Fibroblast of lung (primary cell): Measurements from ENCODE around the gene CCDC192. TPM values are rescaled to one million over a fixed set of nuclear protein-coding genes. Genes with fewer than 3 reads are reported as not detected.

ENCODE experiments used
- DNase-seq, 2 donors: peaks; one replicate each; pipeline versions ENCODE4 v3.0.0 to v3.0.0-alpha.2; 2010; ENCODE audit warnings: low read depth in 2 of 2
- H2AFZ ChIP-seq: 2 replicates; pipeline ENCODE4 v1.5.1; 2012; ENCODE audit warnings: low read length, control low read depth, inconsistent platforms
- H3K27ac ChIP-seq: 2 replicates; pipeline ENCODE4 v1.5.1; 2011; ENCODE audit warnings: low read length, control low read depth; ENCODE audit not compliant: insufficient read depth
- H3K27me3 ChIP-seq: 2 replicates; pipeline ENCODE4 v1.5.1; 2011; ENCODE audit warnings: mild to moderate bottlenecking, low read length; ENCODE audit not compliant: control insufficient read depth, insufficient read depth
- H3K36me3 ChIP-seq: 2 replicates; pipeline ENCODE4 v1.5.1; 2011; ENCODE audit warnings: low read length; ENCODE audit not compliant: control insufficient read depth, insufficient read depth
- H3K4me1 ChIP-seq: 2 replicates; pipeline ENCODE4 v1.5.1; 2011; ENCODE audit warnings: low read length; ENCODE audit not compliant: control insufficient read depth, insufficient read depth; ENCODE audit errors: extremely low read depth
- H3K4me2 ChIP-seq: 2 replicates; pipeline ENCODE4 v1.5.1; 2011; ENCODE audit warnings: low read length, control low read depth; ENCODE audit not compliant: insufficient read depth; ENCODE audit errors: extremely low read depth
- H3K4me3 ChIP-seq, 4 experiments: fragments of 200-600 bp in 1 of 4; sonication (generic) in 1 of 4; replicated peaks in 1 of 4; 2 replicates each; pipeline ENCODE4 v1.5.1; 2011 to 2016; ENCODE audit warnings: low read length in 4 of 4, low read depth in 3 of 4, mild to moderate bottlenecking in 3 of 4, control low read depth in 2 of 4, inconsistent platforms in 1 of 4, mixed read lengths in 1 of 4; ENCODE audit not compliant: insufficient read depth in 1 of 4; ENCODE audit errors: control extremely low read depth in 1 of 4
- H3K79me2 ChIP-seq: 2 replicates; pipeline ENCODE4 v1.5.1; 2012; ENCODE audit warnings: mild to moderate bottlenecking, low read length, inconsistent platforms; ENCODE audit not compliant: control insufficient read depth, insufficient read depth
- H3K9ac ChIP-seq: 2 replicates; pipeline ENCODE4 v1.5.1; 2011; ENCODE audit warnings: mild to moderate bottlenecking, low read length, control low read depth; ENCODE audit not compliant: insufficient read depth
- H3K9me3 ChIP-seq: 2 replicates; pipeline ENCODE4 v1.5.1; 2012; ENCODE audit warnings: low read depth, low read length; ENCODE audit not compliant: control insufficient read depth, insufficient read depth
- H4K20me1 ChIP-seq: 2 replicates; pipeline ENCODE4 v1.5.1; 2011; ENCODE audit warnings: low read length; ENCODE audit not compliant: control insufficient read depth, insufficient read depth; ENCODE audit errors: extremely low read depth
- CTCF ChIP-seq, 2 donors: IDR thresholded peaks in 1 of 2; conservative IDR thresholded peaks in 1 of 2; 1 replicate in 1 of 2; 2 replicates in 1 of 2; pipeline ENCODE4 v1.5.1; 2011 to 2012; ENCODE audit warnings: low read length in 2 of 2, control low read depth in 1 of 2, inconsistent platforms in 1 of 2, low read depth in 1 of 2, mild to moderate bottlenecking in 1 of 2
- EZH2 ChIP-seq: IDR thresholded peaks from 2 replicates; pipeline ENCODE4 v1.5.1; 2012; ENCODE audit warnings: low read length, control low read depth, mild to moderate bottlenecking; ENCODE audit errors: missing control alignments
- polyA plus RNA-seq, 2 donors: library from polyadenylated mRNA; depleted of rRNA in 1 of 2; stranded (reverse) in 1 of 2; unstranded in 1 of 2; fragments of >200 nt; gene quantifications; 2 replicates each; pipeline ENCODE4 v1.2.1, GENCODE V29; 2011 to 2012; ENCODE audit warnings: missing spikeins in 1 of 2
- total RNA-seq: library from RNA; depleted of rRNA; stranded (reverse); fragments of >200 nt; gene quantifications from 2 replicates; pipeline ENCODE4 v1.2.1, GENCODE V29; 2014

The CCDC192 gene
- total and polyA plus RNA-seq, 2 donors (not counting 1 experiment from before 2014, with no cell fraction given) = not detected

- no peak overlapping the region for H3K9ac ChIP-seq
- H3K4me2 ChIP-seq = no peak overlapping the region
- TF ChIP-seq EZH2 (no peak), CTCF (conservative IDR thresholded peaks at IDR 0.05 in 1 of 2, IDR thresholded peaks at IDR 0.05 in 1 of 2; ENCODE audit: low read depth in 1 of 2, low read length in 2 of 2) (no peak)
- peaks cover 2% of the 10 kb centered on the region for H3K27me3 ChIP-seq
- no peak for DNase-seq
- no peaks in the 10 kb centered on the region for H4K20me1 ChIP-seq
- no peak overlapping the region for H2AFZ ChIP-seq
- no peaks in the 10 kb centered on the region for H3K36me3 ChIP-seq
- no peaks in the 10 kb centered on the region for H3K9me3 ChIP-seq
- no peak overlapping the region for H3K27ac ChIP-seq
- no peak overlapping the region for H3K4me3 ChIP-seq
- no peaks in the 10 kb centered on the region for H3K79me2 ChIP-seq
- H3K4me1 ChIP-seq = no peaks in the 10 kb centered on the region
Measured at GRCh38 chr5:127739807-127740384, 36.7 kb downstream of the CCDC192 start.

- TF ChIP-seq CTCF (conservative IDR thresholded peaks at IDR 0.05 in 1 of 2, IDR thresholded peaks at IDR 0.05 in 1 of 2; ENCODE audit: low read depth in 1 of 2, low read length in 2 of 2) = no peak
- TF ChIP-seq EZH2 = no peak
- no peaks in the 10 kb centered on the region for H3K36me3 ChIP-seq
Measured at GRCh38 chr5:127741412-127741811, 38.2 kb downstream of the CCDC192 start.

GRCh38 chr5:127744241-127744640 is 41.0 kb downstream of the CCDC192 start:
- Histone ChIP-seq H3K36me3 (no peaks in the 10 kb centered on the region), H3K4me3 (no peak overlapping the region), H4K20me1 (no peaks in the 10 kb centered on the region), H3K4me2 (no peak overlapping the region), H3K79me2 (no peaks in the 10 kb centered on the region), H3K9ac (no peak overlapping the region), H3K4me1 (no peaks in the 10 kb centered on the region), H3K9me3 (no peaks in the 10 kb centered on the region), H3K27ac (no peak overlapping the region), H2AFZ (no peak overlapping the region), H3K27me3 (peaks cover 4% of the 10 kb centered on the region)
- no peak for DNase-seq
- no peak for TF ChIP-seq EZH2
- TF ChIP-seq CTCF (conservative IDR thresholded peaks at IDR 0.05 in 1 of 2, IDR thresholded peaks at IDR 0.05 in 1 of 2; ENCODE audit: low read depth in 1 of 2, low read length in 2 of 2) = no peak

More at GRCh38 chr5:127741412-127741811, 38.2 kb downstream of the CCDC192 start:
- Histone ChIP-seq H4K20me1 (no peaks in the 10 kb centered on the region), H3K27me3 (peaks cover 4% of the 10 kb centered on the region), H3K27ac (no peak overlapping the region), H3K4me3 (no peak overlapping the region), H3K9ac (no peak overlapping the region), H3K79me2 (no peaks in the 10 kb centered on the region), H3K4me2 (no peak overlapping the region), H3K9me3 (no peaks in the 10 kb centered on the region), H2AFZ (no peak overlapping the region), H3K4me1 (no peaks in the 10 kb centered on the region)
- DNase-seq = no peak
